H1 (cell line): Measurements from ENCODE around the gene ZNF609. TPM values are rescaled to one million over a fixed set of nuclear protein-coding genes. Genes with fewer than 3 reads are reported as not detected.

Experiments
- ATF3 ChIP-seq: IDR thresholded peaks from 2 replicates; pipeline ENCODE4 v1.6.1; 2011; ENCODE audit warnings: low read depth, mild to moderate bottlenecking, low read length; ENCODE audit not compliant: insufficient read depth
- CHD2 ChIP-seq: IDR thresholded peaks from 2 replicates; pipeline ENCODE4 v1.6.1; 2012; ENCODE audit warnings: low read length, improper control_type of control experiment
- GTF2F1 ChIP-seq: IDR thresholded peaks from 2 replicates; pipeline ENCODE4 v1.6.1; 2012; ENCODE audit warnings: low read depth, low read length, improper control_type of control experiment, borderline replicate concordance
- HDAC6 ChIP-seq: IDR thresholded peaks from one replicate; pipeline ENCODE4 v1.7.1; 2012; ENCODE audit warnings: low read depth, mild to moderate bottlenecking, inconsistent platforms, low read length, moderate library complexity
- JUND ChIP-seq: IDR thresholded peaks from 2 replicates; pipeline ENCODE4 v1.6.1; 2011; ENCODE audit warnings: mild to moderate bottlenecking, improper control_type of control experiment, low read length
- POU5F1 ChIP-seq: IDR thresholded peaks from 2 replicates; pipeline ENCODE4 v1.6.1; 2011; ENCODE audit warnings: low read depth, mild to moderate bottlenecking, low read length, moderate library complexity
- polyA plus RNA-seq, 7 experiments: library from polyadenylated mRNA; depleted of rRNA in 3 of 7; stranded (reverse) in 5 of 7; unstranded in 2 of 7; fragments of >200 nt in 5 of 7; fragments of 200-250 nt in 2 of 7; gene quantifications; 1 replicate in 5 of 7; 2 replicates in 1 of 7; 4 replicates in 1 of 7; pipeline versions ENCODE4 v1.2.1 to v1.2.3, GENCODE V29; 2011 to 2013; ENCODE audit warnings: missing spikeins in 2 of 7, mixed read lengths in 2 of 7
- total RNA-seq: library from RNA; stranded (reverse); fragmentation: NEBNext Ultra II Directional; extraction: Animal tissue kit (Norgen Biotek cat#: 25700); gene quantifications from 2 replicates; pipeline ENCODE4 v1.2.1, GENCODE V29; 2021

The ZNF609 gene
- total and polyA plus RNA-seq, 2 of the 8 experiments (the other 6 are each of a cell fraction or from before 2014, with no cell fraction given) = 15.5 to 47.8 TPM

- TF ChIP-seq HDAC6 = no peak
- TF ChIP-seq CHD2 = no peak
- TF ChIP-seq GTF2F1 = no peak
- no peak for TF ChIP-seq POU5F1
- TF ChIP-seq ATF3 = no peak
- TF ChIP-seq JUND = no peak
Measured at GRCh38 chr15:64478863-64479262, 18.5 kb downstream of the ZNF609 start (continued).
